Subcutaneous adipose tissue (tissue), 4 donors: ENCODE data around the gene ZNF655. TPM values are rescaled to one million over a fixed set of nuclear protein-coding genes. Genes with fewer than 3 reads are reported as not detected.

Experiments
- CTCF ChIP-seq: fragments of 450-650 bp; IDR thresholded peaks from one replicate; pipeline ENCODE4 v1.5.1; 2016; ENCODE audit warnings: low read depth, mild to moderate bottlenecking, control low read depth, antibody characterized with exemption, moderate library complexity
- total RNA-seq, 4 donors: library from RNA; depleted of rRNA; stranded (reverse); fragments of >200 nt; gene quantifications; one replicate each; pipeline ENCODE4 v1.1.0, GENCODE V29; 2016

The ZNF655 gene
- total RNA-seq, 4 donors from 2014 or later, result 96.0 to 128 (median 108) TPM

GRCh38 chr7:99539213-99539811, 19.1 kb upstream of the ZNF655 start:
- no peak for TF ChIP-seq CTCF

GRCh38 chr7:99540542-99540941, 17.9 kb upstream of the ZNF655 start:
- no peak for TF ChIP-seq CTCF

GRCh38 chr7:99541212-99541611, 17.2 kb upstream of the ZNF655 start:
- no peak for TF ChIP-seq CTCF

- no peak for TF ChIP-seq CTCF
Measured at GRCh38 chr7:99543081-99543671, 15.3 kb upstream of the ZNF655 start.

- TF ChIP-seq CTCF, result no peak
Measured at GRCh38 chr7:99543916-99544315, 14.5 kb upstream of the ZNF655 start.

- no peak for TF ChIP-seq CTCF
Measured at GRCh38 chr7:99551334-99551733, 7.1 kb upstream of the ZNF655 start.

GRCh38 chr7:99551767-99552463, 6.5 kb upstream of the ZNF655 start, which contains the start of gene FAM200A:
TSS of gene FAM200A (minus strand) at chr7:99552114. CDS start at chr7:99548407, 3,707 bp downstream.
- no peak for TF ChIP-seq CTCF
